Testis (tissue), 3 donors: Measurements from ENCODE around the gene NCF2. TPM values are rescaled to one million over a fixed set of nuclear protein-coding genes. Genes with fewer than 3 reads are reported as not detected.

Source experiments
- DNase-seq: peaks from one replicate; pipeline ENCODE4 v3.0.0-alpha.2; 2019
- H3K27ac ChIP-seq, 2 donors: fragments of 200-600 bp; sonication (generic); one replicate each; pipeline ENCODE4 v1.5.1; 2019
- H3K27me3 ChIP-seq: fragments of 200-600 bp; sonication (generic); one replicate; pipeline ENCODE4 v1.5.1; 2019
- H3K36me3 ChIP-seq: fragments of 200-600 bp; sonication (generic); one replicate; pipeline ENCODE4 v1.5.1; 2017; ENCODE audit warnings: low read depth; ENCODE audit errors: missing control alignments
- H3K4me1 ChIP-seq: fragments of 200-600 bp; sonication (generic); one replicate; pipeline ENCODE4 v1.5.1; 2019
- H3K4me3 ChIP-seq, 2 donors: fragments of 200-600 bp; sonication (generic); one replicate each; pipeline ENCODE4 v1.5.1; 2017 to 2019
- H3K9me3 ChIP-seq: fragments of 200-600 bp; sonication (generic); one replicate; pipeline ENCODE4 v1.5.1; 2017
- CTCF ChIP-seq, 3 experiments: fragments of 450-650 bp in 2 of 3; fragments of 200-600 bp in 1 of 3; sonication (generic) in 1 of 3; IDR thresholded peaks; one replicate each; pipeline ENCODE4 v1.5.1; 2016 to 2019; ENCODE audit warnings: antibody characterized with exemption in 3 of 3, mild to moderate bottlenecking in 2 of 3, moderate library complexity in 1 of 3
- POLR2A ChIP-seq: fragments of 450-650 bp; IDR thresholded peaks from one replicate; pipeline ENCODE4 v1.6.1; 2017; ENCODE audit warnings: antibody characterized with exemption, mild to moderate bottlenecking, moderate library complexity
- WGBS, 2 donors: methylation state at CpG; one replicate each; pipeline ENCODE4 v1.1.5; 2018; 5-methylcytosine and 5-hydroxymethylcytosine counted together
- intact Hi-C: fragments of 100-400 bp; cut with DNase I; formaldehyde crosslinking; loops from one replicate; pipeline ENCODE4 v1.15.1; 2023; ENCODE audit warnings: low total_unique reads
- polyA plus RNA-seq: library from polyadenylated mRNA; stranded (reverse); fragments of 350-450 nt; fragmentation: Illumina TruSeq; extraction: RNeasy Lipid Tissue Mini Kit (QIAGEN cat#74804); gene quantifications from one replicate; pipeline ENCODE4 v1.2.3, GENCODE V29; 2014; ENCODE audit warnings: low read depth, low replicate concordance; ENCODE audit not compliant: insufficient read depth
- total RNA-seq, 2 donors: library from RNA; depleted of rRNA; stranded (reverse); fragments of >200 nt; gene quantifications; one replicate each; pipeline ENCODE4 v1.2.3, GENCODE V29; 2016

The NCF2 gene
- total and polyA plus RNA-seq, 3 donors from 2014 or later, result 1.3 to 7.8 (median 3.7) TPM

- DNase-seq, result no peak
- H3K9me3 ChIP-seq, result no peaks in the 10 kb centered on the region
- H3K27me3 ChIP-seq, result no peaks in the 10 kb centered on the region
- intact Hi-C loops, result no loop called here
- no peak for TF ChIP-seq POLR2A
- no peak for TF ChIP-seq CTCF (IDR thresholded peaks at IDR 0.05)
- H3K36me3 ChIP-seq, result no peaks in the 10 kb centered on the region
- peaks cover 5% of the 10 kb centered on the region for H3K4me1 ChIP-seq
- WGBS, 2 donors, result 61 to 81% methylated on average over 2 of the region's 2 CpGs
- H3K4me3 ChIP-seq, result no peak overlapping the region
- H3K27ac ChIP-seq, result no peak overlapping the region
Observed at GRCh38 chr1:183607322-183607980, 17.2 kb upstream of the NCF2 start.

GRCh38 chr1:183605904-183606303 is 15.6 kb upstream of the NCF2 start:
- TF ChIP-seq POLR2A (no peak), CTCF (IDR thresholded peaks at IDR 0.05) (no peak)
- intact Hi-C loops, result no loop called here
- H3K4me1 ChIP-seq, result peaks cover 5% of the 10 kb centered on the region
- H3K27me3 ChIP-seq, result no peaks in the 10 kb centered on the region
- H3K9me3 ChIP-seq, result no peaks in the 10 kb centered on the region
- 94 to 100% methylated on average over 2 of the region's 2 CpGs for WGBS, 2 donors
- no peak for DNase-seq
- H3K27ac ChIP-seq, result no peak overlapping the region
- no peak overlapping the region for H3K4me3 ChIP-seq
- no peaks in the 10 kb centered on the region for H3K36me3 ChIP-seq

GRCh38 chr1:183604815-183605214 is 14.6 kb upstream of the NCF2 start:
- no peak for DNase-seq
- WGBS, 2 donors, result 81 to 88% methylated on average over 8 of the region's 8 CpGs
- intact Hi-C loops, result no loop called here
- no peaks in the 10 kb centered on the region for H3K27me3 ChIP-seq
- no peaks in the 10 kb centered on the region for H3K36me3 ChIP-seq
- no peak overlapping the region for H3K27ac ChIP-seq
- no peak overlapping the region for H3K4me3 ChIP-seq
- TF ChIP-seq CTCF (IDR thresholded peaks at IDR 0.05), result no peak
- no peak for TF ChIP-seq POLR2A
- H3K4me1 ChIP-seq, result peaks cover under 1% of the 10 kb centered on the region
- no peaks in the 10 kb centered on the region for H3K9me3 ChIP-seq

- H3K9me3 ChIP-seq, result no peaks in the 10 kb centered on the region
- no peaks in the 10 kb centered on the region for H3K4me1 ChIP-seq
- DNase-seq, result no peak
- H3K27ac ChIP-seq, result no peak overlapping the region
- no peaks in the 10 kb centered on the region for H3K27me3 ChIP-seq
- 68 to 70% methylated on average over 9 to 10 of the region's 10 CpGs for WGBS, 2 donors
- TF ChIP-seq CTCF (IDR thresholded peaks at IDR 0.05) (no peak), POLR2A (no peak)
- no peaks in the 10 kb centered on the region for H3K36me3 ChIP-seq
- no peak overlapping the region for H3K4me3 ChIP-seq
- intact Hi-C loops, result no loop called here
Observed at GRCh38 chr1:183604038-183604808, 14.0 kb upstream of the NCF2 start.
